ENCODE results near the gene MS4A5. TPM values are rescaled to one million over a fixed set of nuclear protein-coding genes. Genes with fewer than 3 reads are reported as not detected.

MS4A5 gene, protein sequence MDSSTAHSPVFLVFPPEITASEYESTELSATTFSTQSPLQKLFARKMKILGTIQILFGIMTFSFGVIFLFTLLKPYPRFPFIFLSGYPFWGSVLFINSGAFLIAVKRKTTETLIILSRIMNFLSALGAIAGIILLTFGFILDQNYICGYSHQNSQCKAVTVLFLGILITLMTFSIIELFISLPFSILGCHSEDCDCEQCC
- total RNA-seq, result not detected

DNA sequence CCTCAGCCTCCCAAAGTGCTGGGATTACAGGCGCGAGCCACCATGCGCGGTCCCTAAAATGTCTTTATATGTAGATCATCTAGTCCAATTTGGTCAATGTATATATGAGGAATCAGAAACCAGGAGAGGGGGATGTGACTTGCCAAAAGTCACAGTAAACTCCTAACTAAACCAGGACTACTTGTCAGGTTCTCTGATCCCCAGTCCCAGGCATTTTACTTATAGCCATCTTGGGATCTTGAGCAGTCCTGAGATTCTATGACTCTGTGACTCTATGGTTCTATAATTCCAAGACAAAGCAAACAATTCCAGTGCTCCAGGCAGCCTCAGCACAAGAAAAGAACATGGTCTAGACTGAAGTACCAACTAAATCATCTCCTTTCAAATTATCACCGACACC is at the start of gene MS4A5:
MS4A5 (plus strand) TSS at position 301 of the 400 bp plus-strand sequence. CDS start 103 bp downstream, outside the sequence.
- no peaks in the 10 kb centered on the region for H3K9me3 ChIP-seq
- H3K4me1 ChIP-seq, result no peaks in the 10 kb centered on the region
- no peak for DNase-seq
- H3K4me3 ChIP-seq, result no peak within 1 kb of the TSS
- TF ChIP-seq POLR2A (IDR thresholded peaks at IDR 0.05), result no peak
- TF ChIP-seq, protein P1, sequence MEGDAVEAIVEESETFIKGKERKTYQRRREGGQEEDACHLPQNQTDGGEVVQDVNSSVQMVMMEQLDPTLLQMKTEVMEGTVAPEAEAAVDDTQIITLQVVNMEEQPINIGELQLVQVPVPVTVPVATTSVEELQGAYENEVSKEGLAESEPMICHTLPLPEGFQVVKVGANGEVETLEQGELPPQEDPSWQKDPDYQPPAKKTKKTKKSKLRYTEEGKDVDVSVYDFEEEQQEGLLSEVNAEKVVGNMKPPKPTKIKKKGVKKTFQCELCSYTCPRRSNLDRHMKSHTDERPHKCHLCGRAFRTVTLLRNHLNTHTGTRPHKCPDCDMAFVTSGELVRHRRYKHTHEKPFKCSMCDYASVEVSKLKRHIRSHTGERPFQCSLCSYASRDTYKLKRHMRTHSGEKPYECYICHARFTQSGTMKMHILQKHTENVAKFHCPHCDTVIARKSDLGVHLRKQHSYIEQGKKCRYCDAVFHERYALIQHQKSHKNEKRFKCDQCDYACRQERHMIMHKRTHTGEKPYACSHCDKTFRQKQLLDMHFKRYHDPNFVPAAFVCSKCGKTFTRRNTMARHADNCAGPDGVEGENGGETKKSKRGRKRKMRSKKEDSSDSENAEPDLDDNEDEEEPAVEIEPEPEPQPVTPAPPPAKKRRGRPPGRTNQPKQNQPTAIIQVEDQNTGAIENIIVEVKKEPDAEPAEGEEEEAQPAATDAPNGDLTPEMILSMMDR (IDR thresholded peaks at IDR 0.05 in 4 of 5, conservative IDR thresholded peaks at IDR 0.05 in 1 of 5), result no peak
- H3K27ac ChIP-seq, result no peak within 1 kb of the TSS
- H3K36me3 ChIP-seq, result no peaks in the 10 kb centered on the region
- H3K27me3 ChIP-seq, result no peaks in the 10 kb centered on the region
- intact Hi-C loops (cut with DNase I; ENCODE audit: low total_unique reads) (no loop called here), in situ Hi-C loops (cut with MboI; ENCODE audit: low sequenced_read_pairs in 4 of 4) (no loop called here)
- no peak for ATAC-seq

DNA sequence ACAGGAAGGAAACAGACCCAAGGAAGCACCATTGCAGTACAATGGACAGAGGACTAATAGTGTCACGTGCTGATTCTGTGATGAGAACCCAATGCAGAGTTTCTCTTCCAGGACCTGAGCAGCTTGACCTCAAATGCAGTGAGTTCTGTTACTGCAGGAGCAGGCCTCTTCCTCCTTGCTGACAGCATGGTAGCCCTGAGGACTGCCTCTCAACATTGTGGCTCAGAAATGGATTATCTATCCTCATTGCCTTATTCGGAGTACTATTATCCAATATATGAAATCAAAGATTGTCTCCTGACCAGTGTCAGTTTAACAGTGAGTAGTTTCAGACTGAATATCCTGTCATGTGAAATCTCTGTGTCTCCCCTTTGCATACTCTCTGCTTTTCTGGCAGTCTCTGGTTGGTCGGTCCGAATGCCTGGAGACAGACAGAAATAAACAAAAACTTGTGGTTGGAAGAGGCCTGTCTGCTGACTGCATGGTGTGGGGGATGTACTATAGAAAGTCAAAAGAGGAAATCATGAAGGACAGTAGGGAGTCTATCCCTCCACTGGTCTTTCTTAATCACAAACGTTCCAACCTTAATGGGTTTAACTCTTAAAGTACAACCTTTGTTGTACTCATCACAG is 40.0 kb upstream of the MS4A5 start:
- Histone ChIP-seq H3K4me3 (no peak overlapping the region), H3K27ac (no peak overlapping the region), H3K27me3 (no peaks in the 10 kb centered on the region), H3K4me1 (no peaks in the 10 kb centered on the region), H3K36me3 (no peaks in the 10 kb centered on the region), H3K9me3 (no peaks in the 10 kb centered on the region)
- intact Hi-C loops (cut with DNase I; ENCODE audit: low total_unique reads) (no loop called here), in situ Hi-C loops (cut with MboI; ENCODE audit: low sequenced_read_pairs in 4 of 4) (no loop called here)
- no peak for DNase-seq
- ATAC-seq, result no peak
- TF ChIP-seq, protein P1 (IDR thresholded peaks at IDR 0.05 in 4 of 5, conservative IDR thresholded peaks at IDR 0.05 in 1 of 5), result no peak
- TF ChIP-seq POLR2A (IDR thresholded peaks at IDR 0.05), result no peak

DNA sequence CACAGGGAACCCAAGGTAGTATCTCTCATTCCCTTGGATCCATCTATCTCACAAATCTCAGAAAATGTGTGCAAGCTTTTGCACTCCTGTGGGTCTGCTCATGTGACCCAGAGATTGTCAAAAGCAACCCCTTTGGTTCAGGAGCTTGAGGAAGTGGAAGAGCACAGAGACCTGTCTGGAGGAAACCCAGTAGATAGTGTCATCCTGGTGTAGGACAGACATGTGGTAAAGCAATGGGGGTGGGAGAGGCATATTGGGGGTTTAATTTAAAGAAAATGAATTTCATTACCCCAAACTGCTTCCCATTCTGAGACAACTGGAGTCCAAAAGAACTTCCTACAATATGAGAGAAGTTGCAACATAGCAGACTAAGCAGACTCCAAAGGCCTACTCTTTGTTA is 39.0 kb upstream of the MS4A5 start:
- in situ Hi-C loops (cut with MboI; ENCODE audit: low sequenced_read_pairs in 4 of 4), result no loop called here
- TF ChIP-seq, protein P1 (IDR thresholded peaks at IDR 0.05 in 4 of 5, conservative IDR thresholded peaks at IDR 0.05 in 1 of 5), result no peak
- TF ChIP-seq POLR2A (IDR thresholded peaks at IDR 0.05), result no peak
- ATAC-seq (no peak), DNase-seq (no peak)
- Histone ChIP-seq H3K27ac (no peak overlapping the region), H3K9me3 (no peaks in the 10 kb centered on the region), H3K27me3 (no peaks in the 10 kb centered on the region), H3K4me3 (no peak overlapping the region), H3K36me3 (no peaks in the 10 kb centered on the region), H3K4me1 (no peaks in the 10 kb centered on the region)
- intact Hi-C loops (cut with DNase I; ENCODE audit: low total_unique reads), result no loop called here

DNA sequence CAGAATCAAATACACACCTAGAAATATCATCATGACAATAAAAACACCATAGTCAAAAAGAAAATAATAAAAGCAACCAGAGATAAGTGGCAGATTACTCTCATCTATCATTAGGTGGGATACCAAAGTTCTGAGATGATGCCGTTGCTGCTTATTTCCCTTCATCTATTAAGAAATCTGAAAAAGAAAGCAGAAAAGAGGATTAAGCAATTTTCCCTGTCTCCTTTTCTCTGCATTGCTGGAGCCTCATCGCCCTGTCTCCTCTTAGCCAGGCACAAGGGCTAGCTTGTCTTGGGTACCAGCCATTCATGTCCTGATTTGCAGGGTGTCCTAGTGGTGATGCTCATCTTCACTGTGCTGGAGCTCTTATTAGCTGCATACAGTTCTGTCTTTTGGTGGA is 37.0 kb upstream of the MS4A5 start:
- no peaks in the 10 kb centered on the region for H3K4me1 ChIP-seq
- no peak overlapping the region for H3K4me3 ChIP-seq
- ATAC-seq (no peak), DNase-seq (no peak)
- TF ChIP-seq, protein P1 (IDR thresholded peaks at IDR 0.05 in 4 of 5, conservative IDR thresholded peaks at IDR 0.05 in 1 of 5), result no peak
- no peak for TF ChIP-seq POLR2A (IDR thresholded peaks at IDR 0.05)
- no peaks in the 10 kb centered on the region for H3K9me3 ChIP-seq
- intact Hi-C loops (cut with DNase I; ENCODE audit: low total_unique reads), result no loop called here
- H3K36me3 ChIP-seq, result no peaks in the 10 kb centered on the region
- no peaks in the 10 kb centered on the region for H3K27me3 ChIP-seq
- in situ Hi-C loops (cut with MboI; ENCODE audit: low sequenced_read_pairs in 4 of 4), result no loop called here
- no peak overlapping the region for H3K27ac ChIP-seq
